ENCODE measurements around the gene SPDYE11. TPM values are rescaled to one million over a fixed set of nuclear protein-coding genes. Genes with fewer than 3 reads are reported as not detected.
"Not testable (repeated sequence)": the region's sequence is repeated elsewhere in the genome, so short reads cannot be mapped to it uniquely, and the experiment has no call there.

Gene SPDYE11
- total and polyA plus RNA-seq, 2 of the 4 experiments (the other 2 are of a cell fraction) = not detected

DNA sequence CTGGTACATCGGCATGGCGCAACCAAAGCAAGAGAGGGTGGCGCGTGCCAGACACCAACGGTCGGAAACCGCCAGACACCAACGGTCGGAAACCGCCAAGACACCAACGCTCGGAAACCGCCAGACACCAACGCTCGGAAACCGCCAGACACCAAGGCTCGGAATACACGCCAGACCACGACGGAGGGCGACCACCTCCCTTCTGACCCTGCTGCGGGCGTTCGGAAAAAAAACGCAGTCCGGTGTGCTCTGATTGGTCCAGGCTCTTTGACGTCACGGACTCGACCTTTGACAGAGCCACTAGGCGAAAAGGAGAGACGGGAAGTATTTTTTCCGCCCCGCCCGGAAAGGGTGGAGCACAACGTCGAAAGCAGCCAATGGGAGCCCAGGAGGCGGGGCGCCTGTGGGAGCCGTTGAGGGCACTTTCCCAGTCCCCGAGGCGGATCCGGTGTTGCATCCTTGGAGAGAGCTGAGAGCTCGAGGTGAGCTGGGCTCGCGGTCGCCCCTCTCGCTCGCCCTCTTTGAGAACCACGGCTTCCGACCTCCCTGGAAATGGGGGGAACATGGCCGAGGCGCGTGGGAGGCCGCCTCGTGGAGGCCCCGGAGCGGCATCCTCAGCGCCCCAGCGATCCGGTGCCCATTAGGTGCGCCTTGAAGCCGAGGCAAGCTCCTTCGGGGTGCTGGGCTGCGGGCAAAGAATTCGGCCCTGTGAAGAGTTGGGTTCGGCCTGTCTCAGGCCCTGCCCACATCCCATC is 51.8 kb downstream of the SPDYE11 start:
- Histone ChIP-seq H3K9ac (ENCODE audit: low read depth, low read length) (peak overlapping the region; percentile 74), H4K5ac (ENCODE audit: low read depth, low read length) (0 out of 2 replicates have a peak overlapping the region, but pooled peaks have one; percentile 6), H2BK120ac (ENCODE audit: low read depth, low read length) (0 out of 2 replicates have a peak overlapping the region, but pooled peaks have one; percentile 48), H4K91ac (ENCODE audit: insufficient read depth, low read depth, low read length) (peak overlapping the region; percentile 55; the same call in 1 of the 2 replicates), H3K56ac (ENCODE audit: extremely low read depth, insufficient read depth, low read length) (0 out of 2 replicates have a peak overlapping the region, but pooled peaks have one; percentile 26), H3K4me3 (ENCODE audit: insufficient read depth, low read depth, low read length) (peak overlapping the region; percentile 97), H4K8ac (ENCODE audit: low read depth in 2 of 2, low read length in 2 of 2) (peak overlapping the region in 1 of 2 experiments; percentile 72; a peak in 1 of 4 replicates), H3K27ac (ENCODE audit: insufficient read depth, low read length) (peak overlapping the region; percentile 75), H3K14ac (replicated peaks; ENCODE audit: low read depth, low read length) (0 out of 2 replicates have a peak overlapping the region, but pooled peaks have one; percentile 72), H3K4ac (ENCODE audit: low read depth, low read length) (peak overlapping the region; percentile 79), H2BK5ac (ENCODE audit: low read depth, low read length, poor library complexity, severe bottlenecking) (peak overlapping the region; percentile 90), H2AFZ (replicated peaks; ENCODE audit: low read length, poor library complexity) (peak overlapping the region; percentile 87), H3K4me2 (ENCODE audit: low read depth, low read length) (peak overlapping the region; percentile 77; the same call in 1 of the 2 replicates)
- H2BK15ac ChIP-seq (ENCODE audit: low read depth, low read length); POLR2A ChIA-PET (ENCODE audit: unreplicated experiment); H3K9me1 ChIP-seq (ENCODE audit: insufficient read depth, low read length); H4K20me1 ChIP-seq (ENCODE audit: insufficient read depth, low read length); dilution Hi-C loops (cut with HindIII; ENCODE audit: low sequenced_read_pairs, unreplicated experiment); intact Hi-C loops (cut with micrococcal nuclease); H3K18ac ChIP-seq (ENCODE audit: low read depth, low read length); in situ Hi-C loops (cut with MboI; ENCODE audit: low sequenced_read_pairs); H2BK20ac ChIP-seq (ENCODE audit: low read depth, low read length); H3K36me3 ChIP-seq (ENCODE audit: control insufficient read depth, insufficient read depth, low read length); H2AK9ac ChIP-seq (replicated peaks; ENCODE audit: low read depth, low read length, poor library complexity); H3K27me3 ChIP-seq (ENCODE audit: control insufficient read depth, insufficient read depth, low read length); H2AK5ac ChIP-seq (ENCODE audit: low read depth, low read length); CTCF ChIA-PET; H3K4me1 ChIP-seq (ENCODE audit: control insufficient read depth, insufficient read depth, low read length); BruUV-seq (replicated peaks); H3K9me3 ChIP-seq (ENCODE audit: control insufficient read depth, insufficient read depth, low read length); H3K23ac ChIP-seq (ENCODE audit: low read depth, low read length); H3K79me1 ChIP-seq (ENCODE audit: low read depth in 1 of 2, low read length in 2 of 2): not testable (repeated sequence)
- DNase-seq (peak; percentile 71), ATAC-seq (ENCODE audit: low read depth) (peak; percentile 88)
- WGBS, 2 experiments (ENCODE audit: extremely low coverage in 2 of 2, insufficient read length in 1 of 2) = 0% methylated on average over 9 of the region's 66 CpGs; no CpG with 5 or more reads in 1 of the 2 experiments
- peak; percentile 85 for TF ChIP-seq POLR2A (IDR thresholded peaks at IDR 0.05; ENCODE audit: low read depth, low read length)

DNA sequence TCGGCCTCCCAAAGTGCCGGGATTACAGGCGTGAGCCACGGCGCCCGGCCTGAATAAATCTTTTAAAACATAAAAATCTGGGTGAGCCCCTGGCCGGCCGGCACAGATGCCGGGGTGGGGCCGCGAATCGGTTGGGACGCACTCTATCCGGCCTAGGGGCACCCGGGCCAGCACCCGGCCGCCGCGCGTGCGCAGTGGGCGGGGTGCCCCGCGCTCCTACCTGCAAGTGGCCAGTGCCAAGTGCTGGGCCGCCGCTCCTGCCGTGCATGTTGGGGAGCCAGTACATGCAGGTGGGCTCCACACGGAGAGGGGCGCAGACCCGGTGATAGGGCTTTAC is 52.4 kb downstream of the SPDYE11 start:
- H2AK5ac ChIP-seq (ENCODE audit: low read depth, low read length); H3K56ac ChIP-seq (ENCODE audit: extremely low read depth, insufficient read depth, low read length); H3K36me3 ChIP-seq (ENCODE audit: control insufficient read depth, insufficient read depth, low read length); DNase-seq; H3K14ac ChIP-seq (replicated peaks; ENCODE audit: low read depth, low read length); in situ Hi-C loops (cut with MboI; ENCODE audit: low sequenced_read_pairs); H3K18ac ChIP-seq (ENCODE audit: low read depth, low read length); H2AK9ac ChIP-seq (replicated peaks; ENCODE audit: low read depth, low read length, poor library complexity); dilution Hi-C loops (cut with HindIII; ENCODE audit: low sequenced_read_pairs, unreplicated experiment); H4K20me1 ChIP-seq (ENCODE audit: insufficient read depth, low read length); intact Hi-C loops (cut with micrococcal nuclease); H3K27me3 ChIP-seq (ENCODE audit: control insufficient read depth, insufficient read depth, low read length); H3K23ac ChIP-seq (ENCODE audit: low read depth, low read length); H2BK20ac ChIP-seq (ENCODE audit: low read depth, low read length); H3K4me1 ChIP-seq (ENCODE audit: control insufficient read depth, insufficient read depth, low read length); H3K4me2 ChIP-seq (ENCODE audit: low read depth, low read length); H3K9me3 ChIP-seq (ENCODE audit: control insufficient read depth, insufficient read depth, low read length); H4K91ac ChIP-seq (ENCODE audit: insufficient read depth, low read depth, low read length); H3K79me1 ChIP-seq (ENCODE audit: low read depth in 1 of 2, low read length in 2 of 2); H3K9ac ChIP-seq (ENCODE audit: low read depth, low read length); H2BK120ac ChIP-seq (ENCODE audit: low read depth, low read length); POLR2A ChIA-PET (ENCODE audit: unreplicated experiment); H2BK15ac ChIP-seq (ENCODE audit: low read depth, low read length); H3K4ac ChIP-seq (ENCODE audit: low read depth, low read length); CTCF ChIA-PET; H4K5ac ChIP-seq (ENCODE audit: low read depth, low read length); H4K8ac ChIP-seq (ENCODE audit: low read depth in 2 of 2, low read length in 2 of 2); H3K9me1 ChIP-seq (ENCODE audit: insufficient read depth, low read length): not testable (repeated sequence)
- Histone ChIP-seq H3K4me3 (ENCODE audit: insufficient read depth, low read depth, low read length) (peak overlapping the region; percentile 97), H3K27ac (ENCODE audit: insufficient read depth, low read length) (peak overlapping the region; percentile 75; the same call in 1 of the 2 replicates), H2BK5ac (ENCODE audit: low read depth, low read length, poor library complexity, severe bottlenecking) (peak overlapping the region; percentile 90), H2AFZ (replicated peaks; ENCODE audit: low read length, poor library complexity) (peak overlapping the region; percentile 87)
- TSS peak; percentile 89 for BruUV-seq (replicated peaks)
- peak; percentile 92 for ATAC-seq (ENCODE audit: low read depth)
- WGBS, 2 experiments (ENCODE audit: extremely low coverage in 2 of 2, insufficient read length in 1 of 2) = no CpG with 5 or more reads among the region's 30 CpGs
